Mesothelial cell of epicardium (in vitro differentiated cells): ENCODE data around the gene SYMPK. TPM values are rescaled to one million over a fixed set of nuclear protein-coding genes. Genes with fewer than 3 reads are reported as not detected.

ENCODE experiments used
- DNase-seq, 2 experiments: peaks; one replicate each; pipeline ENCODE4 v3.0.0; 2021; ENCODE audit warnings: low spot score in 2 of 2; ENCODE audit not compliant: unreplicated experiment in 2 of 2
- H3K27ac Mint-ChIP-seq: 2 replicates; pipeline ENCODE4 v1.8.0; 2021; ENCODE audit warnings: mixed read lengths
- H3K27me3 Mint-ChIP-seq: 2 replicates; pipeline ENCODE4 v1.8.0; 2021; ENCODE audit warnings: low read depth, mixed read lengths
- H3K36me3 Mint-ChIP-seq: 2 replicates; pipeline ENCODE4 v1.8.0; 2021; ENCODE audit warnings: mixed read lengths
- H3K4me1 Mint-ChIP-seq: 2 replicates; pipeline ENCODE4 v1.8.0; 2021; ENCODE audit warnings: mixed read lengths
- H3K4me3 Mint-ChIP-seq: 2 replicates; pipeline ENCODE4 v1.8.0; 2021; ENCODE audit warnings: mild to moderate bottlenecking, moderate library complexity, mixed read lengths
- H3K9me3 Mint-ChIP-seq: 2 replicates; pipeline ENCODE4 v1.8.0; 2021; ENCODE audit warnings: mixed read lengths
- total RNA-seq: library from RNA; stranded (reverse); gene quantifications from 3 replicates; pipeline ENCODE4 v1.2.1, GENCODE V29; 2021
- TF ChIP-seq, protein P1 (sequence below): fragments of 200-600 bp; sonication (generic); IDR thresholded peaks from one replicate; pipeline ENCODE4 v1.5.0; 2021; ENCODE audit warnings: antibody characterized with exemption; ENCODE audit not compliant: unreplicated experiment

The SYMPK gene
- total RNA-seq, 1 donor from 2014 or later: 92.6 TPM

- Mint-ChIP-seq H3K4me1 (peaks cover 25% of the 10 kb centered on the region), H3K27me3 (no peaks in the 10 kb centered on the region), H3K36me3 (peaks cover 3% of the 10 kb centered on the region), H3K9me3 (no peaks in the 10 kb centered on the region), H3K27ac (no peak overlapping the region), H3K4me3 (peak overlapping the region; percentile 59)
- TF ChIP-seq, protein P1, sequence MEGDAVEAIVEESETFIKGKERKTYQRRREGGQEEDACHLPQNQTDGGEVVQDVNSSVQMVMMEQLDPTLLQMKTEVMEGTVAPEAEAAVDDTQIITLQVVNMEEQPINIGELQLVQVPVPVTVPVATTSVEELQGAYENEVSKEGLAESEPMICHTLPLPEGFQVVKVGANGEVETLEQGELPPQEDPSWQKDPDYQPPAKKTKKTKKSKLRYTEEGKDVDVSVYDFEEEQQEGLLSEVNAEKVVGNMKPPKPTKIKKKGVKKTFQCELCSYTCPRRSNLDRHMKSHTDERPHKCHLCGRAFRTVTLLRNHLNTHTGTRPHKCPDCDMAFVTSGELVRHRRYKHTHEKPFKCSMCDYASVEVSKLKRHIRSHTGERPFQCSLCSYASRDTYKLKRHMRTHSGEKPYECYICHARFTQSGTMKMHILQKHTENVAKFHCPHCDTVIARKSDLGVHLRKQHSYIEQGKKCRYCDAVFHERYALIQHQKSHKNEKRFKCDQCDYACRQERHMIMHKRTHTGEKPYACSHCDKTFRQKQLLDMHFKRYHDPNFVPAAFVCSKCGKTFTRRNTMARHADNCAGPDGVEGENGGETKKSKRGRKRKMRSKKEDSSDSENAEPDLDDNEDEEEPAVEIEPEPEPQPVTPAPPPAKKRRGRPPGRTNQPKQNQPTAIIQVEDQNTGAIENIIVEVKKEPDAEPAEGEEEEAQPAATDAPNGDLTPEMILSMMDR: no peak
- DNase-seq: no peak
Measured at GRCh38 chr19:45884682-45885555, 22.0 kb upstream of the SYMPK start.

DNA sequence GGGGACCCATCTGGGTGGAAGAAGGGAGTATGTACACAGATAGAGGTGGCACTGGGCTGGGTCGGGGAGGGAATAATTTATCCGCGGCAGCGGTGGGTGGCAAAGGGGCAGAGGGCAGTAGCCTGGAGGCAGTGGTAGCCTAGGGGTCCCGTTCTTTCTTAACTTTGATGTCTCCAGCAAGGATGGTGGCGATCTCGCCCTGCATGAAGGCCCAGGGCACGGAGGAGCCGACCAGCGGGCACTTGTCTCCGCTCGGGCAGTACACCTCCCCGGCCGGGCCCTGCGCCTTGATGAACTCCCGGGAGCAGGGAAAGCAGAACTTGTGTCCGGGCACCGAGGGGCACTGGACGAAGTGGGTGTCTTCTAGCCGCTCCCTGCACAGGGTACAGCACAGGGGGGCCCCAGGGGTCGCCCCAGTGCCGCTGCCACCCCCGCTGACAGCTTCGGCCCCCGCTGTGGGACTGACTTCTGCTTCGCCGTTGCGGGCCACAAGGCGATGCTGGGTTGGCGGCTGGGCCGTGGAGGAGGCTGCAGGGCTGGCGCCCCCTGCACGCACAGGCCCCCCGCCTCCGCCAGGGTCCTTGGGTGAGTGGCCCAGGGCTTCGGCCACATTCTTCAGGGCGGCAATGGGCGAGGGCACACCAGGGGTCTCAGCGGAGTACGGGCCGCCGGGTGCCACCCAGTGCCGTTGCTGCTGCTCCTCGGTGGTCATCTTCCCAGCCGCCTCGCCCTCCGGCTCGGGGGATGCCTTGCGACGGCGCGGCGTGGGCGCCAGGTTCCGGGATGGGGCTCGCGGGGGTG, 21.1 kb upstream of the SYMPK start:
- Mint-ChIP-seq H3K9me3 (no peaks in the 10 kb centered on the region), H3K36me3 (peaks cover 3% of the 10 kb centered on the region), H3K27ac (no peak overlapping the region), H3K4me1 (peaks cover 25% of the 10 kb centered on the region), H3K4me3 (peak overlapping the region; percentile 71), H3K27me3 (no peaks in the 10 kb centered on the region)
- DNase-seq: no peak
- TF ChIP-seq, protein P1: no peak

DNA sequence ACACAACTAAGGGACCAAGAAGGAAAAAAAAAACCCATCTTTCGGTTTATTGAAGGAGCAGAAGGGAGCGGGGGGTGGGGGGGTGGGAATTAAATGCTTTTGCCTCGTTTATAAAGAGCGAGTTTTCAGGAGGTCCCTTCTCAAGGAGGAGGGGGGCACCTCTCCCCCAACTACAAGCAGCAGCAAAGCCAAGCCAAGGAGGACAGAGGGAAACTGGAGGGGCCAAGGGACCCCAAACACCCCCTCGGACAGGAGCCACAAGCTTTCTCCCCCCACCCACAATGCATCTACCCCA, 20.6 kb upstream of the SYMPK start:
- H3K4me1 Mint-ChIP-seq: peaks cover 25% of the 10 kb centered on the region
- no peak for DNase-seq
- peak overlapping the region; percentile 71 for H3K4me3 Mint-ChIP-seq
- TF ChIP-seq, protein P1: no peak
- peaks cover 3% of the 10 kb centered on the region for H3K36me3 Mint-ChIP-seq
- no peaks in the 10 kb centered on the region for H3K9me3 Mint-ChIP-seq
- peak overlapping the region; percentile 49 for H3K27ac Mint-ChIP-seq
- H3K27me3 Mint-ChIP-seq: no peaks in the 10 kb centered on the region

DNA sequence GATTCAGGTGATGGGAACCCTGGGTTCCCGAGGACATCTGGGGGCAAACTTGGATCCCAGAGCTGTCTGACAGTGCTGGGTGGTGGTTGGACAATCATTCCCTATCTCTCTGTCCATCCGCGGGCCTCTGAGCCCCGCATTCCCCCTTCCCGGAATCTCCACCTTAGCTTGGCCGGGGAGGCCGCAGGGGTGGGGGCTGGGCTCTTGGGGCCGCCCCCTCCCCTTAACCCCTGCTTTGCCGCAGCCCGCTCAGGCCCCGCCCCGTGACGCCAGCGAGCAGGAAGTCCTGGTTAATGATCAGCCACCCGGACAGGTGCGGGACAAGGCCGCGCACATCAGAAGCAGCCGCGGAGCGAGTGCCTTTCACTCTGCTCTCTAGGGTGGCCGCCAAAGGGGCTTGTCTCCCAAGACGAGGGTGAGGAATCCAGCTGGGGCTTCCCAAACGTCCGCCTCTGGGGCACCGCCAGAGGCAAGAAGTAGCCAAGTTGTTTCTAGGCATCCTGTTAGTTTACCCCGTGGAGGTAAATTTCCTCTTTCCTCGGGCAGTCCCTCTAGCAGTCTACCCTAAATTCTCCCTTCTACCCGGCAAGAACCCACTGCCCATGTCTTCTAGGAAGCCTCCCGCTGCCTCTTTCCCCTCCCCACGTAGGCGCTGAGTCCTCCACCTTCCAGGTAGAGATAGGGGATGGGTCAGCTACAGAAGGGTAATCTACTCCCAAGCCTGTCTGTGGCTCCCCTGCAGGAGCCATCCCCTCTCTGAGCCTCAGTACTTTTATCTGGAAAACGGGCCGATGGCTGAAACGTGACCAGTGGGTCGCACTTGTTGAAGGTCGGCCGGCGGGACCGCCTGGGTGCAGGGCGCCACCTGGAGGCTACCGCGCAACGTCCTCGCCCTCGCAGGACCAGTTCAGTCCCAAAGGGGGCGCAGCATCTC, 20.0 kb upstream of the SYMPK start:
- Mint-ChIP-seq H3K27ac (peak overlapping the region; percentile 49), H3K4me1 (peaks cover 25% of the 10 kb centered on the region), H3K27me3 (no peaks in the 10 kb centered on the region), H3K9me3 (no peaks in the 10 kb centered on the region), H3K4me3 (peak overlapping the region; percentile 71), H3K36me3 (peaks cover 3% of the 10 kb centered on the region)
- TF ChIP-seq, protein P1: peak; percentile 78
- peak in 1 of 2 experiments; percentile 85 for DNase-seq

DNA sequence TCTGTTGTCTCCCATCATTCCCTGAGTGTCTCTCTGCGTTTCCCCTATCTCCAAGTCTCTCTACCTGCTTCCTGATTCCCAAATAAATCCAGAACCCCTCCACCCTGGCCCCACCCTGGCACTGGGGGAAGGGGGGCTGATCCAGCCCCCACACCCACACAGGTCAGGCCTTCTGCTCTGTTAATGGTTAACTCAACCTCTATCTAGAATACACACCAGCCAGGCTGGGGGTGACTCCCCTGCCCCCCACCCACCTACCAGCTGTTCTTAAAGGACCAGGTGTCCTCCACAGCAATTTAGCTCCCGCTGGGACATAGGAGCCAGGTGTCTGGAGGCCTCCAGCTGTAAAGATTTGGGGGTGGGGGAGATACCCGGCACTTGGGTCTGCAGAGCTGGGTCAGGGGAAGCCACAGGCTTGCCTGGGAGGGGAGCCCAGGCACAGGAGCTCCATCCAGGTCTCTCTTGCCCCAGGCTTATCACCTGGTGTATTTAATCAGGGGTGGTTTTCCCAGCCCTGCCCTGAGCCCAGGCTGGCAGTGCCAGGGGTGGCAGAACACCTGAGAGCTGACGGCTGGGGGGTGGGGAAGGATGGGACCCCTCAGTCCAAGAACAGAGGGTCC, 19.1 kb upstream of the SYMPK start:
- H3K36me3 Mint-ChIP-seq: peaks cover 3% of the 10 kb centered on the region
- DNase-seq: no peak
- peak overlapping the region; percentile 71 for H3K4me3 Mint-ChIP-seq
- peaks cover 26% of the 10 kb centered on the region for H3K4me1 Mint-ChIP-seq
- TF ChIP-seq, protein P1: no peak
- peak overlapping the region; percentile 18 for H3K27ac Mint-ChIP-seq
- H3K9me3 Mint-ChIP-seq: no peaks in the 10 kb centered on the region
- H3K27me3 Mint-ChIP-seq: no peaks in the 10 kb centered on the region
